GM12872 (cell line): ENCODE data around the gene SF3B5.

Source experiments
- CTCF ChIP-seq: IDR thresholded peaks from 3 replicates; pipeline ENCODE4 v1.5.1; 2011; ENCODE audit warnings: low read depth, mild to moderate bottlenecking, low read length, moderate library complexity; ENCODE audit not compliant: insufficient read depth

SF3B5 gene

GRCh38 chr6:144138542-144138941 is 43.2 kb upstream of the SF3B5 start:
- TF ChIP-seq CTCF, result no peak

GRCh38 chr6:144134737-144135136 is 39.4 kb upstream of the SF3B5 start:
- no peak for TF ChIP-seq CTCF

- no peak for TF ChIP-seq CTCF
Observed at GRCh38 chr6:144134176-144134575, 38.8 kb upstream of the SF3B5 start.

- TF ChIP-seq CTCF, result no peak
Observed at GRCh38 chr6:144133225-144133821, 38.0 kb upstream of the SF3B5 start.

GRCh38 chr6:144131248-144131709 is 35.9 kb upstream of the SF3B5 start:
- no peak for TF ChIP-seq CTCF

GRCh38 chr6:144129469-144129868 is 34.1 kb upstream of the SF3B5 start:
- no peak for TF ChIP-seq CTCF

GRCh38 chr6:144127097-144127496 is 31.7 kb upstream of the SF3B5 start:
- no peak for TF ChIP-seq CTCF

DNA sequence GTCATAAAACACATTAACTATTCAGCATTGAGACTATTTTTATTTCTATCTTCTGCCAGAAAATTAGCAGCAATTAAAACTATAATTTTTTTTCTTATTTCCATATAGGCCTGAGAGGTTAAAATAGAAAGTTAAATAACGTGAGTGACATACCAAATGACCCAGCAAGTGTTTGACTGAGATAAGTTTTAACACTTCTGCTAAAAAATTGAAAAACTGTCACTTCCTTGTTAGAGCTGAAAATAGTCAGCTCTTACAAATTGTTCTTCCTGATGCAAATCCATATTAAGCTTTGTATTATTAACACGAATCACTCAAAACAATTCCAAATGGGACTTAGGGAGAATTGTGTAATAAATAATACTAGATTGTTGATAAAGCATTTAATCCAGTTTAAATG is 28.5 kb upstream of the SF3B5 start:
- no peak for TF ChIP-seq CTCF
